Lung (tissue), 12 donors: ENCODE results near the gene SEMA5A. TPM values are rescaled to one million over a fixed set of nuclear protein-coding genes. Genes with fewer than 3 reads are reported as not detected.

Experiments used
- ATAC-seq: fragments of 200-7000 bp; cut with Tn5 transposase; one replicate; pipeline ENCODE4 v1.9.1; 2020; ENCODE audit warnings: moderate number of reproducible peaks; ENCODE audit not compliant: insufficient read depth, low FRiP score
- DNase-seq, 3 donors: peaks; one replicate each; pipeline ENCODE4 v3.0.0-alpha.2; 2013 to 2017
- H3K27ac ChIP-seq, 2 donors: one replicate each; pipeline ENCODE4 v1.5.1; 2013; ENCODE audit warnings: mild to moderate bottlenecking in 2 of 2, moderate library complexity in 2 of 2, control low read depth in 1 of 2, inconsistent platforms in 1 of 2, low read depth in 1 of 2, low read length in 1 of 2
- H3K27me3 ChIP-seq, 3 donors: one replicate each; pipeline ENCODE4 v1.5.1; 2013; ENCODE audit warnings: low read length in 2 of 3; ENCODE audit not compliant: control insufficient read depth in 3 of 3, insufficient read depth in 3 of 3
- H3K36me3 ChIP-seq, 4 donors: one replicate each; pipeline ENCODE4 v1.5.1; 2013; ENCODE audit warnings: low read length in 4 of 4, mild to moderate bottlenecking in 1 of 4, moderate library complexity in 1 of 4; ENCODE audit not compliant: control insufficient read depth in 4 of 4, insufficient read depth in 4 of 4
- H3K4me1 ChIP-seq, 5 donors: one replicate each; pipeline ENCODE4 v1.5.1; 2013; ENCODE audit warnings: low read length in 5 of 5, mild to moderate bottlenecking in 2 of 5, moderate library complexity in 1 of 5; ENCODE audit not compliant: control insufficient read depth in 5 of 5, insufficient read depth in 5 of 5
- H3K4me3 ChIP-seq: one replicate; pipeline ENCODE4 v1.5.1; 2013; ENCODE audit warnings: mild to moderate bottlenecking, control low read depth, moderate library complexity
- H3K9ac ChIP-seq, 2 donors: one replicate each; pipeline ENCODE4 v1.5.1; 2013; ENCODE audit warnings: low read length in 2 of 2, control low read depth in 1 of 2; ENCODE audit not compliant: insufficient read depth in 1 of 2
- H3K9me3 ChIP-seq, 4 donors: one replicate each; pipeline ENCODE4 v1.5.1; 2013; ENCODE audit warnings: low read length in 3 of 4, mild to moderate bottlenecking in 1 of 4, moderate library complexity in 1 of 4; ENCODE audit not compliant: control insufficient read depth in 4 of 4, insufficient read depth in 3 of 4
- CTCF ChIP-seq: IDR thresholded peaks from 2 replicates; pipeline ENCODE4 v1.5.1; 2012; ENCODE audit warnings: mild to moderate bottlenecking; ENCODE audit errors: control extremely low read depth, extremely low read depth
- WGBS, 2 donors: extraction: QIAGEN DNeasy Blood & Tissue Kit; methylation state at CpG; one replicate each; pipeline ENCODE4 v1.1.7; 2013; 5-methylcytosine and 5-hydroxymethylcytosine counted together
- polyA plus RNA-seq, 2 donors: library from polyadenylated mRNA; stranded (reverse); fragments of 200-250 nt; gene quantifications; one replicate each; pipeline ENCODE4 v1.2.1, GENCODE V29; 2013
- total RNA-seq, 2 donors: library from RNA; depleted of rRNA in 1 of 2; stranded (reverse); fragments of >200 nt in 1 of 2; gene quantifications; one replicate each; pipeline ENCODE4 v1.2.1, GENCODE V29; 2014 to 2021
- donor health status: control.
- donor health status: control.
- donor health status: Bipolar disorder and iron deficiency.
- donor health status: healthy.
- donor health status: DM: yes; HTN: yes; CAD: no.

SEMA5A gene
- total and polyA plus RNA-seq, 4 donors, result 3.1 to 44.9 (median 13.7) TPM

- WGBS, 2 donors, result 90 to 96% methylated on average over 1 of the region's 1 CpG
- Histone ChIP-seq H3K4me1 (peaks cover 0 to 21% (median 7%) of the 10 kb centered on the region in 5 donors), H3K27ac (no peak overlapping the region), H3K9me3 (peaks cover 0 to 3% (median 0%) of the 10 kb centered on the region in 4 donors), H3K9ac (no peak overlapping the region), H3K27me3 (no peaks in the 10 kb centered on the region), H3K36me3 (peaks cover 0 to 1% (median 0%) of the 10 kb centered on the region in 4 donors), H3K4me3 (no peak overlapping the region)
- DNase-seq, result peak in 1 of 3 donors; percentile 41
- no peak for ATAC-seq
- no peak for TF ChIP-seq CTCF
Measured at GRCh38 chr5:9502864-9503263, 43.0 kb downstream of the SEMA5A start.

- Histone ChIP-seq H3K9ac (no peak overlapping the region), H3K36me3 (peaks cover 0 to 1% (median 0%) of the 10 kb centered on the region in 4 donors), H3K9me3 (peaks cover 0 to 3% (median 0%) of the 10 kb centered on the region in 4 donors), H3K27ac (no peak overlapping the region), H3K4me1 (peaks cover 0 to 21% (median 12%) of the 10 kb centered on the region in 5 donors), H3K27me3 (no peaks in the 10 kb centered on the region), H3K4me3 (no peak overlapping the region)
- no peak for ATAC-seq
- no peak for TF ChIP-seq CTCF
- 74 to 80% methylated on average over 4 of the region's 4 CpGs for WGBS, 2 donors
- DNase-seq, result peak; percentile 81 to 91 (median 88)
Measured at GRCh38 chr5:9502050-9502834, 43.6 kb downstream of the SEMA5A start.

- DNase-seq (peak in 1 of 3 donors; percentile 25), ATAC-seq (no peak)
- peaks cover 0 to 21% (median 12%) of the 10 kb centered on the region in 5 donors for H3K4me1 ChIP-seq
- no peak overlapping the region for H3K4me3 ChIP-seq
- H3K27me3 ChIP-seq, result no peaks in the 10 kb centered on the region
- H3K36me3 ChIP-seq, result peaks cover 0 to 1% (median 0%) of the 10 kb centered on the region in 4 donors
- 87% methylated on average over 2 of the region's 2 CpGs for WGBS, 2 donors
- no peak overlapping the region for H3K9ac ChIP-seq
- H3K9me3 ChIP-seq, result peaks cover 0 to 3% (median 0%) of the 10 kb centered on the region in 4 donors
- no peak for TF ChIP-seq CTCF
- no peak overlapping the region for H3K27ac ChIP-seq
Measured at GRCh38 chr5:9500625-9501024, 45.2 kb downstream of the SEMA5A start.
